ENCODE data around the gene RNF213. TPM values are rescaled to one million over a fixed set of nuclear protein-coding genes. Genes with fewer than 3 reads are reported as not detected.

The RNF213 gene
- total RNA-seq, 1 donor = 198 TPM

DNA sequence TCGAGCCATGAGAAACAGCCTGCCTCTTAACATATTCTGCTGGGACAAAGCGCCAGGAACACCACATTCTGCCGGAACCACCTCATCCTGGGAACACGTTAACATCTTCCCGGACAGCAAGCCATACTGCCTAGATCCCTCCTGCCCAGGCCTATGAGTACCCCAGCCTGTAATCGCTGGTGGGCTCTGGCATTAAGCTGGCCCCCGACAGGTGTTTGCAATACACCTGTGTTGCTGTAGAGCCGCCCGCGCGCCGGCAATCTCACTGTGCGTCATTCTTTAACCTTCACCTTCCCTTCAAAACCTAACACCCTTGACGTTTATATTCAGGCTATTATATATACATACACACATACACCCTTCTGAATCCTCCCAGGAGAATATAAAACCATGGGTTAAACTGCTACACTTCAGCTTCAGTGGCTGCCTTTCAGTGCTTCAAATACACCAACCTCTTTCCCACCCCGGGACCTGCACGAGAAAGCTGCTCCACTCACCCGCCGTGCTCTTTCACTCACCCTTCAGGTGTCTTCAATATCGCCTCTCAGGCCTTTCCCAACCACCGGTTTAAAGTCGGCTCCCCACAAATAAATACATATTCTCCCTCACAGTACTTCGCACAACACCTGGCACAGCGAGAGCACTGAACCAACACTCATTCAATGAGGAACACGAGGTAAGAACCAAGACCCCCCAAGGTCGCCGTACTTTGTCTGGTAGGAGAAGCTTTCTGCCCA lies 153.3 kb downstream of the RNF213 start:
- TF ChIP-seq, protein P1, sequence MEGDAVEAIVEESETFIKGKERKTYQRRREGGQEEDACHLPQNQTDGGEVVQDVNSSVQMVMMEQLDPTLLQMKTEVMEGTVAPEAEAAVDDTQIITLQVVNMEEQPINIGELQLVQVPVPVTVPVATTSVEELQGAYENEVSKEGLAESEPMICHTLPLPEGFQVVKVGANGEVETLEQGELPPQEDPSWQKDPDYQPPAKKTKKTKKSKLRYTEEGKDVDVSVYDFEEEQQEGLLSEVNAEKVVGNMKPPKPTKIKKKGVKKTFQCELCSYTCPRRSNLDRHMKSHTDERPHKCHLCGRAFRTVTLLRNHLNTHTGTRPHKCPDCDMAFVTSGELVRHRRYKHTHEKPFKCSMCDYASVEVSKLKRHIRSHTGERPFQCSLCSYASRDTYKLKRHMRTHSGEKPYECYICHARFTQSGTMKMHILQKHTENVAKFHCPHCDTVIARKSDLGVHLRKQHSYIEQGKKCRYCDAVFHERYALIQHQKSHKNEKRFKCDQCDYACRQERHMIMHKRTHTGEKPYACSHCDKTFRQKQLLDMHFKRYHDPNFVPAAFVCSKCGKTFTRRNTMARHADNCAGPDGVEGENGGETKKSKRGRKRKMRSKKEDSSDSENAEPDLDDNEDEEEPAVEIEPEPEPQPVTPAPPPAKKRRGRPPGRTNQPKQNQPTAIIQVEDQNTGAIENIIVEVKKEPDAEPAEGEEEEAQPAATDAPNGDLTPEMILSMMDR (IDR thresholded peaks at IDR 0.05; ENCODE audit: insufficient read depth, low read depth, low read length) = no peak
- H3K4me3 ChIP-seq (ENCODE audit: low read depth, low read length) = peak overlapping the region; percentile 99
- no peak for DNase-seq (ENCODE audit: low read depth)

DNA sequence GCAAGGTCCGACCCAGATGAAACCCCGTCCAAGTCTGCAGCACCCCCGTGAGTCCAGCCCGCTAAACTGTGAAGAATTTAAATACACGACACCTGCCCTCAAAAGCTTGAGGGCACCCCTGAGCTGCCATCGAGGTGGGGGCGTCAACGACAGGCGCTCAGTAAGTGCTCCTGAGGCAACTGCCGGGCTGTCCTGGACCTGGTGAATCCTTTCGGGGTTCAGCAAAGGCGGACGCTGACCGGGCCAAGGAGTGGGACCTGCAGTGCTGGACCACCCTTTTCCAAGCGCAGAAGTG lies 153.8 kb downstream of the RNF213 start:
- peak overlapping the region; percentile 99 for H3K4me3 ChIP-seq (ENCODE audit: low read depth, low read length)
- DNase-seq (ENCODE audit: low read depth) = no peak
- TF ChIP-seq, protein P1 (IDR thresholded peaks at IDR 0.05; ENCODE audit: insufficient read depth, low read depth, low read length) = no peak

DNA sequence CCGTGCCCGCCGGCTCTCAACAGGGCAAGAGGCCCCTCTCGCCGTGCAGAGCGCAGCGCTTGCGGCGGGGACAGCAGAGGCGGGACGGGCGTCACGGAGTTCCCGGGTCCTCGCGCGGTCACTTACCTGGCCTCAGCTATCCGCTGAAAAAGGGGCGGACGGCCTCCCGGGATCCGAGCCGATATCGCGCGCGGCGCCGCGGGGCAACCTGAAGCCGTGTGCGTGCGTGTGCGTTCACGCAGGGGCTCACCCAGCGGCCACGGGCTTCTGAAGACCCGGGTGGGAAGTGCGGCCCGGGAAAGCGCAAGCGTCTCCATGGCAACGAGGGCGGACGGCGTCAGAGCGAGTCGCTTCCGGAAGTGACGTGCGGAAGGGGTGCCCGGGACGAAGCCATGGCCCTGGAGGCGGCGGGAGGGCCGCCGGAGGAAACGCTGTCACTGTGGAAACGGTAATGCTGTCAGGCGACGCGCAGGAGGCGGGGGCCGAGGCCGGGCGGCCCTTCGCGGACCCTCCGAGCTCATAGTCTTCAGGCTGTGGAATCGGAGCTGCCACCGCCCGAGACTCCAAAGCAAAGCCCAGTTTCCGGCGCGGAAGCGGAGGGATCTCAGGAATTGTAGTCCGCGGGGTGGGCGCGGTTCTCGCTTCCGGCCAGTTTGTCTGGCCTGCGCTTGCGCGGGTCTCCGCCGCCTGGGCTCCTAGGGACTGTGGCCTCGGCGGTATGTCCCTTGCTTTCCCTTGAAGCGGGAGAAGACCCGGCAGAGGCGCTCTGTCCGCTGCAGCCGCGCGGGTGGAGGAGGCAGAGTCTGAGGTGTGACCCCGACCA lies 154.4 kb downstream of the RNF213 start, which contains the start of gene ENDOV:
TSS of gene ENDOV (plus strand) at position 365 of the 823 bp plus-strand sequence. CDS start at position 393, 28 bp downstream.
- DNase-seq (ENCODE audit: low read depth) = peak; percentile 94
- peak within 1 kb of the TSS; percentile 99 for H3K4me3 ChIP-seq (ENCODE audit: low read depth, low read length)
- TF ChIP-seq, protein P1 (IDR thresholded peaks at IDR 0.05; ENCODE audit: insufficient read depth, low read depth, low read length) = no peak

DNA sequence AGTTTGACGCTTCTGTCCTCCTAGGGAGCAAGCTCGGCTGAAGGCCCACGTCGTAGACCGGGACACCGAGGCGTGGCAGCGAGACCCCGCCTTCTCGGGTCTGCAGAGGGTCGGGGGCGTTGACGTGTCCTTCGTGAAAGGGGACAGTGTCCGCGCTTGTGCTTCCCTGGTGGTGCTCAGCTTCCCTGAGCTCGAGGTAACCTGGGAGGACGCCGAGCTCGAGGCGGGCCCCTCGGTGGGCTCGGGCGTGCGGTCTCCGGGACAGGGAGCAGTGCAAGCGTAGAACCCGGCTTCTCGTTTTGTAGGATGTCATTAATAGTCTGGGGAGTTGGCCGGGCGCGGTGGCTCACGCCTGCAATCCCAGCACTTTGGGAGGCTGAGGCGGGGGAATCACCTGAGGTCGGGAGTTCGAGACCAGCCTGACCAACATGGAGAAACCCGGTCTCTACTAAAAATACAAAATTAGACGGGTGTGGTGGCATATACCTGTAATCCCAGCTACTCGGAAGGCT lies 155.0 kb downstream of the RNF213 start:
- DNase-seq (ENCODE audit: low read depth) = no peak
- peak overlapping the region; percentile 99 for H3K4me3 ChIP-seq (ENCODE audit: low read depth, low read length)
- TF ChIP-seq, protein P1 (IDR thresholded peaks at IDR 0.05; ENCODE audit: insufficient read depth, low read depth, low read length) = no peak

DNA sequence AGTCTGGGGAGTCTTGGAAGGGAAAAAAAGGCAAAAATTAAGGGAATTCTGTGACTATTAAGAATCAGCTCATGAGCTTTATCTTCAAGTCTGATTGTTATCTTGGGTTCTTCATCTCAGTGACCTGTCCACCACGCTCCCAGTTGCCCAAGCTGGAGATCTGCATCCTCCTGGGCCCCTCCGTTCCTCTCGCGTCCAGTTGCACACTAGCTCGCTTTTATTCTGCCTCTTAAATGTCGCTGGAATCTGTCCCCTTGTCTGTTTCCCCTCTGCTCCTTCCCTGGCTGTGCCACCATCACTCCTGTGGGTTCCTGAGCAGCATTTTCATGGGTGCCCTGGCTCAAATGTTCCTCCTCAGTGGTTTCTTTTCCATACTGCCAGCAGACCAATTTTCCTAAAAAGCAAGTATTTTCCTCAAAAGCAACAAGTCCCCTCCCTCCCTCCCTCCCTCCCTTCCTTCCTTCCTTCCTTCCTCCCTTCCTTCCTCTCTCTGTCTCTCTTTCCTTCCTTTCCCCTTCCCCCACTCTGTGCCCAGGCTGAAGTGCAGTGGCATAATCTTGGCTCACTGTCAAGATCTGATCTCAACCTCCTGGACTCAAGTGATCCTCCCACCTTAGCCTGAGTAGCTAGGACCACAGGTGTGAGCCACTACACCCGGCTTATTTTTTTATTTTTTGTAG lies 155.7 kb downstream of the RNF213 start:
- no peak for DNase-seq (ENCODE audit: low read depth)
- H3K4me3 ChIP-seq (ENCODE audit: low read depth, low read length) = peak overlapping the region; percentile 99
- TF ChIP-seq, protein P1 (IDR thresholded peaks at IDR 0.05; ENCODE audit: insufficient read depth, low read depth, low read length) = no peak

DNA sequence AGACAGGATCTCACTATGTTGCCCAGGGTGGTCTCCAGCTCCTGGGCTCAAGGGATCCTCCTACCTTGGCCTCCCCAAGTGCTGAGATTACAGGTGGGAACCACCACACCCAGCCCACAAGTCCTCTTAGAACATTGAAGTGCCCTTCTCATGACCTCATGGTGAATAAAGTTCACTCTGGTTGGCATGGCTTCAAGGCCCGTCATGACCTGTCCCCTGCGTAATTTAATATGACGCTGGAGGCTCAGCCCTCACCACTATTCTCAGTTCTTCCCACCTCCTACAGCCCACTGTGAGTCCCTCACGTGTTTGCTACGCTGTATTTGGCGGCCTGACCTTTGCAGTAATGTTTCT lies 156.3 kb downstream of the RNF213 start:
- no peak for DNase-seq (ENCODE audit: low read depth)
- TF ChIP-seq, protein P1 (IDR thresholded peaks at IDR 0.05; ENCODE audit: insufficient read depth, low read depth, low read length) = no peak
- H3K4me3 ChIP-seq (ENCODE audit: low read depth, low read length) = no peak overlapping the region

Measured in fibroblast of villous mesenchyme (primary cell).